HG03575 (cell line): Measurements from ENCODE around the gene MYOM1.

ENCODE experiments used
- ATAC-seq: cut with Tn5 transposase; IDR thresholded peaks from one replicate; pipeline ENCODE4 v1.9.1; 2021; ENCODE audit not compliant: unreplicated experiment, insufficient number of reproducible peaks, low FRiP score; ENCODE audit errors: extremely low read depth

Gene MYOM1

GRCh38 chr18:3163968-3164367 is 55.8 kb downstream of the MYOM1 start:
- ATAC-seq = no peak

GRCh38 chr18:3162181-3162580 is 57.6 kb downstream of the MYOM1 start:
- ATAC-seq = no peak

- no peak for ATAC-seq
Measured at GRCh38 chr18:3159830-3160229, 59.9 kb downstream of the MYOM1 start.

- ATAC-seq = no peak
Measured at GRCh38 chr18:3157606-3158005, 62.2 kb downstream of the MYOM1 start.

- no peak for ATAC-seq
Measured at GRCh38 chr18:3157086-3157485, 62.7 kb downstream of the MYOM1 start.

- no peak for ATAC-seq
Measured at GRCh38 chr18:3156325-3156640, 63.5 kb downstream of the MYOM1 start.

- ATAC-seq = no peak
Measured at GRCh38 chr18:3154214-3154613, 65.6 kb downstream of the MYOM1 start.

- ATAC-seq = no peak
Measured at GRCh38 chr18:3153107-3153704, 66.6 kb downstream of the MYOM1 start.

GRCh38 chr18:3152294-3152693 is 67.5 kb downstream of the MYOM1 start:
- no peak for ATAC-seq

- ATAC-seq = no peak
Measured at GRCh38 chr18:3151399-3152264, 68.1 kb downstream of the MYOM1 start.

GRCh38 chr18:3150688-3151087 is 69.1 kb downstream of the MYOM1 start:
- no peak for ATAC-seq

GRCh38 chr18:3150274-3150673 is 69.5 kb downstream of the MYOM1 start:
- ATAC-seq = no peak

- no peak for ATAC-seq
Measured at GRCh38 chr18:3148930-3149535, 70.7 kb downstream of the MYOM1 start.

GRCh38 chr18:3147935-3148554 is 71.7 kb downstream of the MYOM1 start:
- no peak for ATAC-seq

- no peak for ATAC-seq
Measured at GRCh38 chr18:3140986-3141639, 78.7 kb downstream of the MYOM1 start.

- ATAC-seq = no peak
Measured at GRCh38 chr18:3140342-3140741, 79.4 kb downstream of the MYOM1 start.

GRCh38 chr18:3139406-3139805 is 80.4 kb downstream of the MYOM1 start:
- ATAC-seq = no peak

- ATAC-seq = no peak
Measured at GRCh38 chr18:3138274-3138975, 81.3 kb downstream of the MYOM1 start.

GRCh38 chr18:3135536-3135935 is 84.2 kb downstream of the MYOM1 start:
- no peak for ATAC-seq
